OCI-LY3 (cell line): ENCODE data around the gene B4GALNT3.

Experiments used
- CTCF ChIP-seq: fragments of 200-600, 300-600 bp; sonication (generic); IDR thresholded peaks from 2 replicates; pipeline ENCODE4 v1.5.1; 2014; ENCODE audit warnings: antibody characterized with exemption, low read length, low read depth
- EZH2phosphoT487 ChIP-seq: fragments of 200-600 bp; shearing (Covaris generic); IDR thresholded peaks from 2 replicates; pipeline ENCODE4 v1.6.1; 2018; ENCODE audit warnings: antibody characterized with exemption, mixed run types, low read depth

GRCh38 chr12:457676-458075 is 2.1 kb upstream of the B4GALNT3 start:
- TF ChIP-seq CTCF (no peak), EZH2phosphoT487 (no peak)
